GM23338 (cell line): ENCODE data around the gene ZSWIM3. TPM values are rescaled to one million over a fixed set of nuclear protein-coding genes. Genes with fewer than 3 reads are reported as not detected.
A peak's percentile ranks its signal among the peaks of the same experiment; 100 is the strongest.

Experiments used
- ATAC-seq: fragments of 200-7000 bp; cut with Tn5 transposase; 3 replicates; pipeline ENCODE4 v1.9.1; 2020
- DNase-seq: peaks from one replicate; pipeline ENCODE4 v3.0.0-alpha.2; 2015; ENCODE audit warnings: low spot score
- H2AFZ ChIP-seq: fragments of 200-600 bp; sonication (generic); 2 replicates; pipeline ENCODE4 v1.8.0; 2016; ENCODE audit warnings: antibody characterized with exemption, mild to moderate bottlenecking, moderate library complexity
- H3F3A ChIP-seq: fragments of 200-600 bp; sonication (generic); replicated peaks from 2 replicates; pipeline ENCODE4 v1.8.0; 2017; ENCODE audit warnings: antibody characterized with exemption, mixed run types, low read depth
- H3K27ac ChIP-seq: fragments of 200-600 bp; sonication (generic); 2 replicates; pipeline ENCODE4 v1.6.1; 2016; ENCODE audit warnings: low read depth
- H3K27me3 ChIP-seq: fragments of 200-600 bp; sonication (generic); 2 replicates; pipeline ENCODE4 v1.8.0; 2016; ENCODE audit warnings: mild to moderate bottlenecking, mixed run types, moderate library complexity; ENCODE audit not compliant: insufficient read depth
- H3K36me3 ChIP-seq: fragments of 200-600 bp; sonication (generic); 2 replicates; pipeline ENCODE4 v1.8.0; 2016; ENCODE audit warnings: mild to moderate bottlenecking; ENCODE audit not compliant: insufficient read depth
- H3K4me1 ChIP-seq: fragments of 200-600 bp; sonication (generic); 2 replicates; pipeline ENCODE4 v1.8.0; 2016; ENCODE audit warnings: mild to moderate bottlenecking, moderate library complexity; ENCODE audit not compliant: insufficient read depth
- H3K4me2 ChIP-seq: fragments of 200-600 bp; sonication (generic); 2 replicates; pipeline ENCODE4 v1.7.1; 2017; ENCODE audit warnings: mixed run types
- H3K4me3 ChIP-seq: fragments of 200-600 bp; sonication (generic); 2 replicates; pipeline ENCODE4 v1.6.1; 2016; ENCODE audit warnings: mixed run types
- H3K79me2 ChIP-seq: fragments of 200-600 bp; sonication (generic); replicated peaks from 2 replicates; pipeline ENCODE4 v1.8.0; 2017; ENCODE audit warnings: mild to moderate bottlenecking; ENCODE audit not compliant: insufficient read depth
- H3K9me2 ChIP-seq: fragments of 200-600 bp; sonication (generic); 2 replicates; pipeline ENCODE4 v1.8.0; 2017; ENCODE audit not compliant: insufficient read depth
- H4K20me1 ChIP-seq: fragments of 200-600 bp; sonication (generic); replicated peaks from 2 replicates; pipeline ENCODE4 v1.8.0; 2017; ENCODE audit warnings: mild to moderate bottlenecking; ENCODE audit not compliant: insufficient read depth
- H3K27ac Mint-ChIP-seq: 2 replicates; pipeline ENCODE4 v1.8.0; 2020; ENCODE audit warnings: inconsistent platforms, mild to moderate bottlenecking, moderate library complexity, mixed read lengths
- H3K27me3 Mint-ChIP-seq: 3 replicates; pipeline ENCODE4 v1.8.0; 2022; ENCODE audit warnings: low read depth, mild to moderate bottlenecking, moderate library complexity, mixed read lengths, inconsistent platforms; ENCODE audit not compliant: insufficient read depth, poor library complexity
- H3K36me3 Mint-ChIP-seq: 3 replicates; pipeline ENCODE4 v1.8.0; 2021; ENCODE audit warnings: low read depth, mild to moderate bottlenecking, inconsistent platforms, moderate library complexity, mixed read lengths
- H3K4me1 Mint-ChIP-seq: 3 replicates; pipeline ENCODE4 v1.8.0; 2020; ENCODE audit warnings: mild to moderate bottlenecking, inconsistent platforms, mixed read lengths
- H3K4me3 Mint-ChIP-seq: 3 replicates; pipeline ENCODE4 v1.8.0; 2021; ENCODE audit warnings: moderate library complexity, mild to moderate bottlenecking, inconsistent platforms, mixed read lengths
- H3K9me3 Mint-ChIP-seq: 3 replicates; pipeline ENCODE4 v1.8.0; 2020; ENCODE audit warnings: moderate library complexity, mild to moderate bottlenecking, inconsistent platforms, mixed read lengths
- CREB1 ChIP-seq: fragments of 250-450 bp; sonication (Bioruptor Pico); IDR thresholded peaks from 2 replicates; pipeline ENCODE4 v1.5.0; 2020; ENCODE audit warnings: low read depth, mild to moderate bottlenecking, moderate library complexity
- JUNB ChIP-seq: IDR thresholded peaks from one replicate; pipeline ENCODE4 v1.6.1; 2016; ENCODE audit warnings: antibody characterized with exemption; ENCODE audit not compliant: unreplicated experiment
- NANOG ChIP-seq: IDR thresholded peaks from 2 replicates; pipeline ENCODE4 v1.6.1; 2016; ENCODE audit warnings: antibody characterized with exemption, borderline replicate concordance
- STAT1 ChIP-seq: IDR thresholded peaks from one replicate; pipeline ENCODE4 v1.6.1; 2016; ENCODE audit warnings: antibody characterized with exemption; ENCODE audit not compliant: unreplicated experiment
- ZNF114 ChIP-seq: fragments of 250-450 bp; sonication (Bioruptor Pico); IDR thresholded peaks from 2 replicates; pipeline ENCODE4 v1.5.0; 2020; ENCODE audit warnings: mild to moderate bottlenecking, moderate library complexity
- polyA plus RNA-seq: library from polyadenylated mRNA; unstranded; fragments of >200 nt; fragmentation: Nextera tagmentation; extraction: Ambion mirVana; gene quantifications from 2 replicates; pipeline ENCODE4 v1.2.1, GENCODE V29; 2016
- total RNA-seq: library from RNA; depleted of rRNA; stranded (reverse); fragments of >200 nt; shearing (Covaris generic); gene quantifications from 2 replicates; pipeline ENCODE4 v1.2.3, GENCODE V29; 2014
- TF ChIP-seq, protein P1 (sequence below): IDR thresholded peaks from 2 replicates; pipeline ENCODE4 v1.6.1; 2016; ENCODE audit warnings: antibody characterized with exemption
- TF ChIP-seq, protein P2 (sequence below): fragments of 250-450 bp; sonication (Bioruptor Pico); IDR thresholded peaks from 2 replicates; pipeline ENCODE4 v1.5.0; 2020; ENCODE audit warnings: mild to moderate bottlenecking, moderate library complexity
- TF ChIP-seq, protein P3 (sequence below): IDR thresholded peaks from one replicate; pipeline ENCODE4 v1.6.1; 2018; ENCODE audit warnings: antibody characterized with exemption; ENCODE audit not compliant: unreplicated experiment

ZSWIM3 gene
- total and polyA plus RNA-seq, 2 experiments from 2014 or later = 2.0 to 8.2 TPM

DNA sequence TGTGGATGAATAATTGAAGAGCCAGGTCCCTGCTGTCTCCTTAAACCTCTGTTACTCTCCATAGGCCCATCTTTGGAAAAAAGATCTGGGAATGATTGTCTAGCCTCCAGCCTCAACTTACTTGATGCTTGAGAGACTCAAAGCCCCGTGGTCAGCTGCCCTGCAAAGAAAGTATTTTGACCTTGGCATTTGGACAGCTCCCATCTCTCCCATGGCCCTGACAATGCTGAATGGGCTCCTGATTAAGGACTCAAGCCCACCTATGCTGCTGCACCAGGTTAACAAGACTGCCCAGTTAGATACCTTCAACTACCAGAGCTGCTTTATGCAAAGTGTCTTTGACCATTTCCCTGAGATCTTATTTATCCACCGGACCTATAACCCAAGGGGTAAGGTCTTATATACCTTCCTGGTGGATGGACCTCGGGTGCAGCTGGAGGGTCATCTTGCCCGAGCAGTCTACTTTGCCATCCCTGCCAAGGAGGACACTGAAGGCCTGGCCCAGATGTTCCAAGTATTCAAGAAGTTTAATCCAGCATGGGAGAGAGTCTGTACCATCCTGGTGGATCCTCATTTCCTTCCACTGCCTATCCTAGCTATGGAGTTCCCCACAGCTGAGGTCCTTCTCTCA, 25.2 kb downstream of the ZSWIM3 start (continued):
- TF ChIP-seq, protein P1, sequence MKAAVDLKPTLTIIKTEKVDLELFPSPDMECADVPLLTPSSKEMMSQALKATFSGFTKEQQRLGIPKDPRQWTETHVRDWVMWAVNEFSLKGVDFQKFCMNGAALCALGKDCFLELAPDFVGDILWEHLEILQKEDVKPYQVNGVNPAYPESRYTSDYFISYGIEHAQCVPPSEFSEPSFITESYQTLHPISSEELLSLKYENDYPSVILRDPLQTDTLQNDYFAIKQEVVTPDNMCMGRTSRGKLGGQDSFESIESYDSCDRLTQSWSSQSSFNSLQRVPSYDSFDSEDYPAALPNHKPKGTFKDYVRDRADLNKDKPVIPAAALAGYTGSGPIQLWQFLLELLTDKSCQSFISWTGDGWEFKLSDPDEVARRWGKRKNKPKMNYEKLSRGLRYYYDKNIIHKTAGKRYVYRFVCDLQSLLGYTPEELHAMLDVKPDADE = no peak
- TF ChIP-seq, protein P2, sequence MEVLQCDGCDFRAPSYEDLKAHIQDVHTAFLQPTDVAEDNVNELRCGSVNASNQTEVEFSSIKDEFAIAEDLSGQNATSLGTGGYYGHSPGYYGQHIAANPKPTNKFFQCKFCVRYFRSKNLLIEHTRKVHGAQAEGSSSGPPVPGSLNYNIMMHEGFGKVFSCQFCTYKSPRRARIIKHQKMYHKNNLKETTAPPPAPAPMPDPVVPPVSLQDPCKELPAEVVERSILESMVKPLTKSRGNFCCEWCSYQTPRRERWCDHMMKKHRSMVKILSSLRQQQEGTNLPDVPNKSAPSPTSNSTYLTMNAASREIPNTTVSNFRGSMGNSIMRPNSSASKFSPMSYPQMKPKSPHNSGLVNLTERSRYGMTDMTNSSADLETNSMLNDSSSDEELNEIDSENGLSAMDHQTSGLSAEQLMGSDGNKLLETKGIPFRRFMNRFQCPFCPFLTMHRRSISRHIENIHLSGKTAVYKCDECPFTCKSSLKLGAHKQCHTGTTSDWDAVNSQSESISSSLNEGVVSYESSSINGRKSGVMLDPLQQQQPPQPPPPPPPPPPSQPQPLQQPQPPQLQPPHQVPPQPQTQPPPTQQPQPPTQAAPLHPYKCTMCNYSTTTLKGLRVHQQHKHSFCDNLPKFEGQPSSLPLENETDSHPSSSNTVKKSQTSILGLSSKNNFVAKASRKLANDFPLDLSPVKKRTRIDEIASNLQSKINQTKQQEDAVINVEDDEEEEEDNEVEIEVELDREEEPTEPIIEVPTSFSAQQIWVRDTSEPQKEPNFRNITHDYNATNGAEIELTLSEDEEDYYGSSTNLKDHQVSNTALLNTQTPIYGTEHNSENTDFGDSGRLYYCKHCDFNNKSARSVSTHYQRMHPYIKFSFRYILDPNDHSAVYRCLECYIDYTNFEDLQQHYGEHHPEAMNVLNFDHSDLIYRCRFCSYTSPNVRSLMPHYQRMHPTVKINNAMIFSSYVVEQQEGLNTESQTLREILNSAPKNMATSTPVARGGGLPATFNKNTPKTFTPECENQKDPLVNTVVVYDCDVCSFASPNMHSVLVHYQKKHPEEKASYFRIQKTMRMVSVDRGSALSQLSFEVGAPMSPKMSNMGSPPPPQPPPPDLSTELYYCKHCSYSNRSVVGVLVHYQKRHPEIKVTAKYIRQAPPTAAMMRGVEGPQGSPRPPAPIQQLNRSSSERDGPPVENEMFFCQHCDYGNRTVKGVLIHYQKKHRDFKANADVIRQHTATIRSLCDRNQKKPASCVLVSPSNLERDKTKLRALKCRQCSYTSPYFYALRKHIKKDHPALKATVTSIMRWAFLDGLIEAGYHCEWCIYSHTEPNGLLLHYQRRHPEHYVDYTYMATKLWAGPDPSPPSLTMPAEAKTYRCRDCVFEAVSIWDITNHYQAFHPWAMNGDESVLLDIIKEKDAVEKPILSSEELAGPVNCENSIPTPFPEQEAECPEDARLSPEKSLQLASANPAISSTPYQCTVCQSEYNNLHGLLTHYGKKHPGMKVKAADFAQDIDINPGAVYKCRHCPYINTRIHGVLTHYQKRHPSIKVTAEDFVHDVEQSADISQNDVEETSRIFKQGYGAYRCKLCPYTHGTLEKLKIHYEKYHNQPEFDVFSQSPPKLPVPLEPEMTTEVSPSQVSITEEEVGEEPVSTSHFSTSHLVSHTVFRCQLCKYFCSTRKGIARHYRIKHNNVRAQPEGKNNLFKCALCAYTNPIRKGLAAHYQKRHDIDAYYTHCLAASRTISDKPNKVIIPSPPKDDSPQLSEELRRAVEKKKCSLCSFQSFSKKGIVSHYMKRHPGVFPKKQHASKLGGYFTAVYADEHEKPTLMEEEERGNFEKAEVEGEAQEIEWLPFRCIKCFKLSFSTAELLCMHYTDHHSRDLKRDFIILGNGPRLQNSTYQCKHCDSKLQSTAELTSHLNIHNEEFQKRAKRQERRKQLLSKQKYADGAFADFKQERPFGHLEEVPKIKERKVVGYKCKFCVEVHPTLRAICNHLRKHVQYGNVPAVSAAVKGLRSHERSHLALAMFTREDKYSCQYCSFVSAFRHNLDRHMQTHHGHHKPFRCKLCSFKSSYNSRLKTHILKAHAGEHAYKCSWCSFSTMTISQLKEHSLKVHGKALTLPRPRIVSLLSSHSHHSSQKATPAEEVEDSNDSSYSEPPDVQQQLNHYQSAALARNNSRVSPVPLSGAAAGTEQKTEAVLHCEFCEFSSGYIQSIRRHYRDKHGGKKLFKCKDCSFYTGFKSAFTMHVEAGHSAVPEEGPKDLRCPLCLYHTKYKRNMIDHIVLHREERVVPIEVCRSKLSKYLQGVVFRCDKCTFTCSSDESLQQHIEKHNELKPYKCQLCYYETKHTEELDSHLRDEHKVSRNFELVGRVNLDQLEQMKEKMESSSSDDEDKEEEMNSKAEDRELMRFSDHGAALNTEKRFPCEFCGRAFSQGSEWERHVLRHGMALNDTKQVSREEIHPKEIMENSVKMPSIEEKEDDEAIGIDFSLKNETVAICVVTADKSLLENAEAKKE (CRISPR knock-in tag) = no peak
- no peak for TF ChIP-seq STAT1

DNA sequence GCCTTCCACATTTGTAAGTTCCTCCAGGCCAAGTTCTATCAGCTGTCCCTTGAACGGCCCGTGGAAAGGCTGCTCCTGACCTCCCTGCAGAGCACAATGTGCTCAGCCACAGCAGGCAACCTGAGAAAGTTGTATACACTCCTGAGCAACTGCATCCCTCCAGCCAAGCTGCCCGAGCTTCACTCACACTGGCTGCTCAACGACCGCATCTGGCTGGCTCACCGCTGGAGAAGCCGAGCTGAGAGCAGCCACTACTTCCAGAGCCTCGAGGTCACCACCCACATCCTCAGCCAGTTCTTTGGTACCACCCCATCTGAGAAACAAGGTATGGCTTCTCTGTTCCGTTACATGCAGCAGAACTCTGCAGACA, 25.7 kb downstream of the ZSWIM3 start:
- Histone ChIP-seq H3K79me2 (peaks cover 14% of the 10 kb centered on the region), H3K9me2 (no peaks in the 10 kb centered on the region), H3F3A (no peaks in the 10 kb centered on the region), H3K27me3 (no peaks in the 10 kb centered on the region), H3K4me3 (no peak overlapping the region), H2AFZ (no peak overlapping the region), H4K20me1 (peaks cover 11% of the 10 kb centered on the region), H3K36me3 (peaks cover 3% of the 10 kb centered on the region; the same call in 1 of the 2 replicates), H3K4me1 (no peaks in the 10 kb centered on the region), H3K4me2 (no peak overlapping the region), H3K27ac (no peak overlapping the region)
- H3K9me3 Mint-ChIP-seq = no peaks in the 10 kb centered on the region
- peak overlapping the region; percentile 27; the same call in 1 of the 3 replicates for H3K4me3 Mint-ChIP-seq
- DNase-seq (no peak), ATAC-seq (no peak)
- peaks cover 22% of the 10 kb centered on the region for H3K36me3 Mint-ChIP-seq
- H3K4me1 Mint-ChIP-seq = peaks cover 8% of the 10 kb centered on the region
- H3K27me3 Mint-ChIP-seq = peaks cover 6% of the 10 kb centered on the region
- no peak overlapping the region for H3K27ac Mint-ChIP-seq
- TF ChIP-seq, protein P3, sequence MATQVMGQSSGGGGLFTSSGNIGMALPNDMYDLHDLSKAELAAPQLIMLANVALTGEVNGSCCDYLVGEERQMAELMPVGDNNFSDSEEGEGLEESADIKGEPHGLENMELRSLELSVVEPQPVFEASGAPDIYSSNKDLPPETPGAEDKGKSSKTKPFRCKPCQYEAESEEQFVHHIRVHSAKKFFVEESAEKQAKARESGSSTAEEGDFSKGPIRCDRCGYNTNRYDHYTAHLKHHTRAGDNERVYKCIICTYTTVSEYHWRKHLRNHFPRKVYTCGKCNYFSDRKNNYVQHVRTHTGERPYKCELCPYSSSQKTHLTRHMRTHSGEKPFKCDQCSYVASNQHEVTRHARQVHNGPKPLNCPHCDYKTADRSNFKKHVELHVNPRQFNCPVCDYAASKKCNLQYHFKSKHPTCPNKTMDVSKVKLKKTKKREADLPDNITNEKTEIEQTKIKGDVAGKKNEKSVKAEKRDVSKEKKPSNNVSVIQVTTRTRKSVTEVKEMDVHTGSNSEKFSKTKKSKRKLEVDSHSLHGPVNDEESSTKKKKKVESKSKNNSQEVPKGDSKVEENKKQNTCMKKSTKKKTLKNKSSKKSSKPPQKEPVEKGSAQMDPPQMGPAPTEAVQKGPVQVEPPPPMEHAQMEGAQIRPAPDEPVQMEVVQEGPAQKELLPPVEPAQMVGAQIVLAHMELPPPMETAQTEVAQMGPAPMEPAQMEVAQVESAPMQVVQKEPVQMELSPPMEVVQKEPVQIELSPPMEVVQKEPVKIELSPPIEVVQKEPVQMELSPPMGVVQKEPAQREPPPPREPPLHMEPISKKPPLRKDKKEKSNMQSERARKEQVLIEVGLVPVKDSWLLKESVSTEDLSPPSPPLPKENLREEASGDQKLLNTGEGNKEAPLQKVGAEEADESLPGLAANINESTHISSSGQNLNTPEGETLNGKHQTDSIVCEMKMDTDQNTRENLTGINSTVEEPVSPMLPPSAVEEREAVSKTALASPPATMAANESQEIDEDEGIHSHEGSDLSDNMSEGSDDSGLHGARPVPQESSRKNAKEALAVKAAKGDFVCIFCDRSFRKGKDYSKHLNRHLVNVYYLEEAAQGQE = no peak
- TF ChIP-seq JUNB (no peak), NANOG (no peak), STAT1 (no peak), ZNF114 (CRISPR knock-in tag) (no peak), CREB1 (CRISPR knock-in tag) (no peak)
